ENCODE data around the gene FMR1.

Gene FMR1

GRCh38 chrX:147917700-147918695 is 6.3 kb downstream of the FMR1 start:
- FAIRE-seq, result no peak

- FAIRE-seq, result no peak
Observed at GRCh38 chrX:147920161-147920666, 8.5 kb downstream of the FMR1 start.

- FAIRE-seq, result no peak
Observed at GRCh38 chrX:147923605-147924004, 11.9 kb downstream of the FMR1 start.

GRCh38 chrX:147927256-147927655 is 15.5 kb downstream of the FMR1 start:
- FAIRE-seq, result no peak

GRCh38 chrX:147933815-147934214 is 22.1 kb downstream of the FMR1 start:
- FAIRE-seq, result peak; percentile 17

- FAIRE-seq, result no peak
Observed at GRCh38 chrX:147935156-147935758, 23.5 kb downstream of the FMR1 start.

GRCh38 chrX:147945286-147945685 is 33.6 kb downstream of the FMR1 start:
- FAIRE-seq, result no peak

- FAIRE-seq, result no peak
Observed at GRCh38 chrX:147948531-147948930, 36.8 kb downstream of the FMR1 start.

GRCh38 chrX:147950352-147950751 is 38.6 kb downstream of the FMR1 start:
- peak; percentile 56 for FAIRE-seq

GRCh38 chrX:147953976-147954375 is 42.3 kb downstream of the FMR1 start:
- no peak for FAIRE-seq

- FAIRE-seq, result no peak
Observed at GRCh38 chrX:147957291-147957690, 45.6 kb downstream of the FMR1 start.

- no peak for FAIRE-seq
Observed at GRCh38 chrX:147958291-147958690, 46.6 kb downstream of the FMR1 start.

- FAIRE-seq, result no peak
Observed at GRCh38 chrX:147960722-147961121, 49.0 kb downstream of the FMR1 start.

GRCh38 chrX:147962476-147962875 is 50.8 kb downstream of the FMR1 start:
- FAIRE-seq, result no peak

- FAIRE-seq, result no peak
Observed at GRCh38 chrX:147978931-147979330, 67.2 kb downstream of the FMR1 start.

- no peak for FAIRE-seq
Observed at GRCh38 chrX:147981038-147981752, 69.5 kb downstream of the FMR1 start, which contains the start of gene FMR1NB. Gene FMR1NB, plus strand, starts transcription at chrX:147981337. Its CDS starts 66 bp downstream, at chrX:147981403.

All from islet of Langerhans (tissue), 1 donor.